HTERT RPE-1 (cell line): ENCODE data around the gene MALRD1.
"Not testable (repeated sequence)": the region's sequence is repeated elsewhere in the genome, so short reads cannot be mapped to it uniquely, and the experiment has no call there.

Source experiments
- in situ Hi-C: fragments of 300-500 bp; cut with MboI; formaldehyde crosslinking; loops from 4 replicates; pipeline ENCODE4 v1.14.3; 2020; ENCODE audit warnings: low sequenced_read_pairs

MALRD1 gene

DNA sequence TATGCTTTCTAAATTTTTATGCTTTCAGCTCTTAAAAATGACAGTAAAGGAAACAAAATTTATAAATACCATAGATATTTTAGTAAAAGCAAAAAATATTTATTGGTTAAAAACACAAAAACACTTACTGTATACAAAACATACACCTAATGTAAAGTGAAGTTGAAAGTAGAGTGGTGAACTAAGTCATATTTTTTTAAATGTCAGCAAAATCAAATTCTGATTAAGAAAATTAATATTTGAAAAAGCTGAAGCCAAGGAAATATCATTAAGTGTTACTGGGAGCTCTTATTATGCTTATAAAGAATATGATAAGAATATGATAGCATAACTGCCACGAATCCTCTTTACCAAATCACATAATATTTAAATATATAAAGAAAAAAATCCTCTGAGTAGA lies 702.4 kb downstream of the MALRD1 start:
- in situ Hi-C loops = no loop called here

DNA sequence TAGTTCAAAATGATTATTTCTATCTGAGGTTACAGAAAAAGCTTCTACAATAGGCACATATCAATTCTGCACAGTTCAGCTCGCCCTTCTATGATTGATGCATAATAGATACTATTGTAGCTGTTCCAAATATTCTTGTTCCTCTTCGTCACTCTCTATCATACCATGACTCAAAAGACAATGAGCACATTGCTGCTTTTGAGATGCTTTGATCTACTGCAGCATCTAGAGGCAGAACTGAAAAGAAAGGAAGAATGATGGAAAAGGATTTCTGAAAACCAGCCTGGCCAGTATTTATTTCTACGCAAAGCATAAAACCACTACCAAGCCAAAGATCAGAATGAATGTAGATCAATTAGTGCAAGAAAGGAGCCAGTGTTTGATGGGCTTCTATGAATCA lies 708.3 kb downstream of the MALRD1 start:
- in situ Hi-C loops = no loop called here

DNA sequence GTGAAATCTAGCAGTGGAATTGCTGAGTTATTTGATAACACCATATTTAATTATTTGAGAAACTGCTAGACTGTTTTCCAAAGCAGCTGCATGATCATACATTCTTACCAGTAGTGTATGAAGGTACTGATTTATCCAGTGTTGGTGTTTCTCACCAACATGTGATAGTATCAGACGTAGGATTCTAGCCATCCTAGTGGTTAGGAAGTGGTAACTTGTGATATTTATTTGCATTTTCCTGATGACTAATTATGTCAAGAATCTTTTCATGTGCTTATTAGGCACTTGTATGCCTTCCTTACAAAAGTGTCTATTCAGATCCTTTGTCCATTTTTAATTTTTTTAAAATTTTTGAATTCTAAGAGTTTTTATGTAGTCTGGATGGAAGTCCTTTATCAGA lies 713.4 kb downstream of the MALRD1 start:
- in situ Hi-C loops = no loop called here

DNA sequence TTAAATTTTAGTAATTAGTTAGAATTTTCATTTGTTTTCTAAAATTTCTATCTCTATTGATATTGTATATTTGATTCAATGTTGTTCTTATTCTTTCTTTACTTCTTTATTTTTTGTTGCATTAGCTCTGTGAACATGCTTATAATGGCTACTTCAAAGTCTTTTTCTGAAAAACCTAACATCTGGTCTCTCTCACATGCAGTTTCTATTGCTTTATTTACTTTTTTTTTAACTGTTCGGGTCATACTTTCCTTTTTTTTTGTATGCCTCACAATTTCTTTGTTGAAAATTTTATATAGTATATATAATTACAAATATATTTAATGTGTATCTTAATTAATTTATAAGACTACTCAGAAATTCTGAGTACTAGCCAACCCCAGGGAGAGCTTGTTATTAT lies 715.5 kb downstream of the MALRD1 start:
- in situ Hi-C loops = no loop called here

DNA sequence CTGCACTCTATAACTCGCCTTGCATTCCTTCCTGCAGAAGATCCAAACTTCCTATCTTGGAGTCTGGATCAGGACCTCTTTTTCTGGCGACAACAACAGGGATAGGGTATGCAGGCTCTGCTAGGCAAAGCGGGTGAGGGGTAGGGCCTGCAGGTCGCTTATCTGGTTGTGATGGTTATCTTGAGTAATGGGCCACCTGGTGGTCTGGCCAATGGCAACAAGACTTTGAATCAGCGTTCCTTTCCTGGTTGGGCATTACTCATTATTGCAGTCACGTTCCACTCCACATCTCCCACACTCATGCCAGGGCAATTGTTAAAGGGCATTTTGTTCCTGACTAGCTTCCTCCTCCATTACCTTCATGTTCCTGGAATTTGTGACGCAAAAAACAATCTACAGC lies 719.3 kb downstream of the MALRD1 start:
- in situ Hi-C loops = no loop called here

DNA sequence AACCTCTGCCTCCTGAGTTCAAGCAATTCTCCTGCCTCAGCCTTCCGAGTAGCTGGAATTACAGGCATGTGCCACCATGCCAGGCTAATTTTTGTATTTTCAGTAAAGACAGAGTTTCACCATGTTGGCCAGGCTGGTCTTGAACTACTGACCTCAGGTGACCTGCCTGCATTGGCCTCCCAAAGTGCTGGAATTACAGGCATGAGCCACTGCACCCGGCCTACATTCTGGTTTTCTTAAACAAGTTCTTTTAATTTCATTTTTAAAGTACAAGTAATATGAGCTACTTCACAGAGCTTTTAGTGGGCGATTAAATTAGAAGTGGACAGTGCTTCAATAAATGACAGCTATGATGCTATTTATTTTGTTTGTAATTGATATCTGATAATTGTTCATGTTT lies 721.2 kb downstream of the MALRD1 start:
- in situ Hi-C loops = not testable (repeated sequence)

DNA sequence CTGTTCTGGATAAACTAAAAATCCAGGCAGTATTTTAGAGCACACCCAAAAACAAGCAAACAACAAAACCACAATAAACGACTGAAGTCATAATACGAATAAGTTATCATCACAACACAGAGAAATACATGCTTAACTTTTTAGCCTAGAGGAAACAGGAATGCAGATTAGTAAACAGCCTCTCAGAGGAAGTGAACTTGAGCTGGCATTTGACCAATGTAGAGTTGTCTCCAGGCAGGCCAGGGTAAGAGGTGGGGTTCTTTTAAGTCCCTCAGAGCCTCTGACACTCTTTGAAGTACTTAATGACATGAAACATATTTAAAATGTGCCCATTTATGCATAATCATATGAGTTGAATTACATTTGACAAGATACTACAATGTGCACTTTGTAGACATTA lies 724.4 kb downstream of the MALRD1 start:
- in situ Hi-C loops = no loop called here

DNA sequence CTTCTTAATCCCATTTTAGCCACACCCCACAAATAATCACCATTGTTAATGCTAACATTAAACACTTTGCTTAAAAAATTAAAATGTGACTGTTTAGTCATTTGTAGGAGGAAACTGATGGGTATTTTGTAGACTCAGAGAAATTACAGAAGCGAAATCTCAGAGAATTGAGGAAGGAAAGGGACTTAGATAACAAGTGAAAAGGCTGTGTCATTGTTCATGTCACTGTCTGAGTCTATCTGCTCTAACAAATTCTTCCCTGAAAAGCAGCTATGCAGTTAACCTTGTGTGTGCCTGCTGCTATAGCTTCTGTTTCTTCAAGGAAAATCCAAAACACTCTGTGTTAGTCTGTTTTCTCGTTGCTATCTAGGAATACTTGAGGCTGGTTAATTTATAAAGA lies 726.7 kb downstream of the MALRD1 start:
- in situ Hi-C loops = no loop called here

DNA sequence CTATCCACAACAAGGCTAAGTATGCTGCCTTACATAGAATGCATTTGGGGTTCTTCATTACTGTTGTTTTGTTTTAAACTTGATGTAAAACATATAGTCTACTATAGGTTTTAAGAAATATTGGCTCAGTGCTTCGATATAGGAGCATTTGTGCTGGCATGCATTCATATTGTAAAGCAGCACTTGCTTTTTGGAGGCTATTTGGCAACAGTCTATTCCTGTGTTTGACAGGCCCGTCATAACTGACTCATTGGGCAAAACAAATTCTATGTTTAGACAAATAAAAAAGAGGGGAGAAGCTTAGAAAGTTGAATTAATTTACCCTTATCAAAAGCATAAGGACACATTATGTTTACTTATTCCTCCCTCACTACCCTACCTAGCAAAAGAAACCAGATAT lies 729.2 kb downstream of the MALRD1 start:
- in situ Hi-C loops = no loop called here

DNA sequence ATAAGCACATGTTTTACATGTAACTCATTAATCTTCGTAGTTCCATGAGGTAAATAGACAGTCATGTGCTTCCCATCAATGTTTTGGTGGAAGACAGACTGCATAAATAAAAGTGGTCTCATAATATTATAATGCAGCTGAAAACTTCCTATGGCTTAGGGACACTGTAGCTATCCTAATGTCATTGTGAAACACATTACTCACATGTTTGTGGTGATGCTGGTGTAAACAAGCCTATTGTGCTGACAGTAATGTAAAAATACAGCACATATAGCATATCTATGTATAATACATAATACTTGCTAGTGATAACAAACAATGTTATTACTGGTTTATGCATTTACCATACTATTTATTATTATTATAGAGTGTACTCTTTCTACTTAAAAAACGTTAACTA lies 730.4 kb downstream of the MALRD1 start:
- in situ Hi-C loops = no loop called here

DNA sequence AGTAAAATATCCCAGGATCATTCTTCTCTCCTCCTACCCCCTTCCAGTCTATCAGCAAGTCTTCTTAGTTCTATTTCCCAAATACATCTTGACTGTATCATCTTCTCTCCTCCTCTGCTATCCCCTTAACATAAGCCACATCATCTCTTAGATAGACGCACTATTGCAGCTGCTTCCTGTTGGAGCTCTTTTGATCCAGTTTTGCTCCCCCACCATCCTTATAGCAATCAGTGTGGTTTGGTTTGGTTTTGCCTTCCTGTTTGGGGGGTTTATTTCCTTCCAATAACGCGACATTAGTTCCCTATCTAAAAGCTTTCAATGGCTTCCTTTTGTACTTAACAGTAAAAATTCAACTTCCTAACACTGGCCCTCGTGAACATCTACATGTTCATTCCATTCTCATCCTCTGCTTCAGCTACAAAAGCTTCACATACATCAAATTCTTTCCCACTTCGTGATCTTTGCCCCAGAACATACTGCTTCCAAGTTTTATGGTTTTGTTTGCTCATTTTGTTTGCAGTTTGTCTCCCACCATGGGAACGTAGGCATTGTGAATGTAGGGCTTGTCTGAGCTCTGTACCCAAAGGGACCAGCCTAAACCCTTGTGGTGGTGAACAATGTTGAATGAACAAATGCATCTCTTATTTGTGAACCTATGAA lies 734.0 kb downstream of the MALRD1 start:
- in situ Hi-C loops = no loop called here

DNA sequence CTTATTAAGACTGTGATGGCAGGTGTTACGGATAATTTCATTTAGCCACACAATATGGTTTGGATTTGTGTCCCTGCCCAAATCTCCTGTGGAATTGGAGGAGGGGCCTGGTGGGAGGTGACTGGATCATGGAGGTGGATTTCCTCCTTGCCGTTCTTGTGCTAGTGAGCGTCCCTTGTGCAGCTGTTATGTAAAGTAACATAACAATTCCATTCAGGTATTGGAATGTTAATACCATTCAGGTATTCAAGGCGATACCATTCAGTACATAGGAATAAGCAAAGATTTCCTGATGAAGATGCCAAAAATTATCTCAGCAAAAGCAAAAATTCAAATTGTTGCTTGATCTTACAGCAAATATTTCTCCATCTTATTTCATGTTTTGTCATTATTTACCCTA lies 735.1 kb downstream of the MALRD1 start:
- in situ Hi-C loops = no loop called here
